ENCODE data around the gene RPS6KB2. TPM values are rescaled to one million over a fixed set of nuclear protein-coding genes. Genes with fewer than 3 reads are reported as not detected.

The RPS6KB2 gene
- total and polyA plus RNA-seq, 9 of the 15 experiments (the other 6 are each of a cell fraction or from before 2014, with no cell fraction given) = 0.42 to 122 (median 82.6) TPM

DNA sequence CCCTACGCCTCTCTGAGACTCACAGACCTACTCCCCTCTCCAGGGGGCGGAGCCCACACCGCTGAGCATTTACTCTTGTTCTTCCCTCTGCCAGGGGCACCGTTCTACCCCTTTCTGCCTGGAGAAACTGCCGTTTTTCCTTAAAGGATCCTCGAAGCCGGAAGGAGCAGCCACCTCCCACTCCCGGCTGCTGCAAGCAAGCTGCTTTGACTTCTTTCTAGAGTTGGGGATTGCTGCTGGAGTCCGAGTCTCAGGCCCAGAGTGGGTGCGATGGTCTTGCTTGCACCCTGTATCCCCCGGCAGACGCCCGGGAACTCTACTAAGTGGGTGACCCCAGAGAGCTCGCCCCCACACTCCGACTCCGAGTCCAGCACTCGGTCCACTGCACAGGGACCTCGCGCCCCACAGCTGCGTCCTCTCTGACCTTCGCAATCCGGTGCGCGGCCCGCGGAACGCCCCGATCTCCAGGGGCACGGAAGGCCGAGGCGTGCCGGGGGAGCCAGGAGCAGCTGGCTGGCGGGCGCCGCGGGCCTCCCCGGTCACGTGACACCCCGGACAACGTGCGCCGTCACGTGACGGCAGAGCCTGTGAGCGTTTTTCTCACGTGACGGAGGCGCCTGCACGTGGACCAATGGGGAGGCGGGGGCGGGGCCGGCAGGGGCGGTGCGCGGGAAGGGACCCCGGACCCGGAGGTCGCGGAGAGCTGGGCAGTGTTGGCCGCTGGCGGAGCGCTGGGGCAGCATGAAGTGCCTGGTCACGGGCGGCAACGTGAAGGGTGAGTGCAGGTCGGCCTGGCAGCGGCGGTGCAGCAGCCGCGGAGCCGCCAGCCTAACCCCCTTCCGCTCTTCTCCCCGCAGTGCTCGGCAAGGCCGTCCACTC, 36.8 kb upstream of the RPS6KB2 start, which contains the start of gene RAD9A (continued):
- TF ChIP-seq, protein P1, sequence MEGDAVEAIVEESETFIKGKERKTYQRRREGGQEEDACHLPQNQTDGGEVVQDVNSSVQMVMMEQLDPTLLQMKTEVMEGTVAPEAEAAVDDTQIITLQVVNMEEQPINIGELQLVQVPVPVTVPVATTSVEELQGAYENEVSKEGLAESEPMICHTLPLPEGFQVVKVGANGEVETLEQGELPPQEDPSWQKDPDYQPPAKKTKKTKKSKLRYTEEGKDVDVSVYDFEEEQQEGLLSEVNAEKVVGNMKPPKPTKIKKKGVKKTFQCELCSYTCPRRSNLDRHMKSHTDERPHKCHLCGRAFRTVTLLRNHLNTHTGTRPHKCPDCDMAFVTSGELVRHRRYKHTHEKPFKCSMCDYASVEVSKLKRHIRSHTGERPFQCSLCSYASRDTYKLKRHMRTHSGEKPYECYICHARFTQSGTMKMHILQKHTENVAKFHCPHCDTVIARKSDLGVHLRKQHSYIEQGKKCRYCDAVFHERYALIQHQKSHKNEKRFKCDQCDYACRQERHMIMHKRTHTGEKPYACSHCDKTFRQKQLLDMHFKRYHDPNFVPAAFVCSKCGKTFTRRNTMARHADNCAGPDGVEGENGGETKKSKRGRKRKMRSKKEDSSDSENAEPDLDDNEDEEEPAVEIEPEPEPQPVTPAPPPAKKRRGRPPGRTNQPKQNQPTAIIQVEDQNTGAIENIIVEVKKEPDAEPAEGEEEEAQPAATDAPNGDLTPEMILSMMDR (IDR thresholded peaks at IDR 0.05 in 2 of 3, conservative IDR thresholded peaks at IDR 0.05 in 1 of 3; ENCODE audit: insufficient read depth in 2 of 3, low read depth in 1 of 3, low read length in 3 of 3) = no peak; a peak in 1 of 6 replicates
- TF ChIP-seq, protein P2, sequence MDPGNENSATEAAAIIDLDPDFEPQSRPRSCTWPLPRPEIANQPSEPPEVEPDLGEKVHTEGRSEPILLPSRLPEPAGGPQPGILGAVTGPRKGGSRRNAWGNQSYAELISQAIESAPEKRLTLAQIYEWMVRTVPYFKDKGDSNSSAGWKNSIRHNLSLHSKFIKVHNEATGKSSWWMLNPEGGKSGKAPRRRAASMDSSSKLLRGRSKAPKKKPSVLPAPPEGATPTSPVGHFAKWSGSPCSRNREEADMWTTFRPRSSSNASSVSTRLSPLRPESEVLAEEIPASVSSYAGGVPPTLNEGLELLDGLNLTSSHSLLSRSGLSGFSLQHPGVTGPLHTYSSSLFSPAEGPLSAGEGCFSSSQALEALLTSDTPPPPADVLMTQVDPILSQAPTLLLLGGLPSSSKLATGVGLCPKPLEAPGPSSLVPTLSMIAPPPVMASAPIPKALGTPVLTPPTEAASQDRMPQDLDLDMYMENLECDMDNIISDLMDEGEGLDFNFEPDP (CRISPR knock-in tag; IDR thresholded peaks at IDR 0.05) = no peak
- peak; percentile 55; the same call in 1 of the 2 replicates for TF ChIP-seq ZNF224 (CRISPR knock-in tag; IDR thresholded peaks at IDR 0.05)
- no peak for TF ChIP-seq IRF2 (CRISPR knock-in tag; IDR thresholded peaks at IDR 0.05)
- no peak for TF ChIP-seq ZNF717 (CRISPR knock-in tag; IDR thresholded peaks at IDR 0.05)
- no peak for TF ChIP-seq ZFPM2 (CRISPR knock-in tag; IDR thresholded peaks at IDR 0.05)
- TF ChIP-seq MCM3 (IDR thresholded peaks at IDR 0.05) = no peak
- TF ChIP-seq FOXK1 (CRISPR knock-in tag; IDR thresholded peaks at IDR 0.05; ENCODE audit: borderline replicate concordance) = no peak
- TF ChIP-seq, protein P3, sequence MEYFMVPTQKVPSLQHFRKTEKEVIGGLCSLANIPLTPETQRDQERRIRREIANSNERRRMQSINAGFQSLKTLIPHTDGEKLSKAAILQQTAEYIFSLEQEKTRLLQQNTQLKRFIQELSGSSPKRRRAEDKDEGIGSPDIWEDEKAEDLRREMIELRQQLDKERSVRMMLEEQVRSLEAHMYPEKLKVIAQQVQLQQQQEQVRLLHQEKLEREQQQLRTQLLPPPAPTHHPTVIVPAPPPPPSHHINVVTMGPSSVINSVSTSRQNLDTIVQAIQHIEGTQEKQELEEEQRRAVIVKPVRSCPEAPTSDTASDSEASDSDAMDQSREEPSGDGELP (CRISPR knock-in tag; IDR thresholded peaks at IDR 0.05; ENCODE audit: borderline replicate concordance) = peak; percentile 99
- TF ChIP-seq ESRRB (CRISPR knock-in tag; IDR thresholded peaks at IDR 0.05; ENCODE audit: borderline replicate concordance) = no peak
- peak; percentile 63; the same call in 1 of the 2 replicates for TF ChIP-seq MBD2 (IDR thresholded peaks at IDR 0.05; ENCODE audit: borderline replicate concordance, low read depth)
- no peak for TF ChIP-seq COPS2 (conservative IDR thresholded peaks at IDR 0.05)
- TF ChIP-seq POLR2H (tag; IDR thresholded peaks at IDR 0.05; ENCODE audit: low read depth) = no peak
- no peak for TF ChIP-seq MCM5 (IDR thresholded peaks at IDR 0.05; ENCODE audit: low read depth)
- no peak; the same call in 1 of the 2 replicates for TF ChIP-seq ELF2 (CRISPR knock-in tag; IDR thresholded peaks at IDR 0.05)
- TF ChIP-seq ETV5 (CRISPR knock-in tag; IDR thresholded peaks at IDR 0.05; ENCODE audit: low read depth) = peak; percentile 67; the same call in 1 of the 2 replicates

All from K562 (cell line).